HG03175 (cell line): ENCODE data around the gene IYD.
"Not testable (repeated sequence)": the region's sequence is repeated elsewhere in the genome, so short reads cannot be mapped to it uniquely, and the experiment has no call there.

Experiments
- ATAC-seq: cut with Tn5 transposase; IDR thresholded peaks from one replicate; pipeline ENCODE4 v1.9.1; 2021; ENCODE audit warnings: mild to moderate bottlenecking, moderate library complexity; ENCODE audit not compliant: unreplicated experiment

IYD gene

DNA sequence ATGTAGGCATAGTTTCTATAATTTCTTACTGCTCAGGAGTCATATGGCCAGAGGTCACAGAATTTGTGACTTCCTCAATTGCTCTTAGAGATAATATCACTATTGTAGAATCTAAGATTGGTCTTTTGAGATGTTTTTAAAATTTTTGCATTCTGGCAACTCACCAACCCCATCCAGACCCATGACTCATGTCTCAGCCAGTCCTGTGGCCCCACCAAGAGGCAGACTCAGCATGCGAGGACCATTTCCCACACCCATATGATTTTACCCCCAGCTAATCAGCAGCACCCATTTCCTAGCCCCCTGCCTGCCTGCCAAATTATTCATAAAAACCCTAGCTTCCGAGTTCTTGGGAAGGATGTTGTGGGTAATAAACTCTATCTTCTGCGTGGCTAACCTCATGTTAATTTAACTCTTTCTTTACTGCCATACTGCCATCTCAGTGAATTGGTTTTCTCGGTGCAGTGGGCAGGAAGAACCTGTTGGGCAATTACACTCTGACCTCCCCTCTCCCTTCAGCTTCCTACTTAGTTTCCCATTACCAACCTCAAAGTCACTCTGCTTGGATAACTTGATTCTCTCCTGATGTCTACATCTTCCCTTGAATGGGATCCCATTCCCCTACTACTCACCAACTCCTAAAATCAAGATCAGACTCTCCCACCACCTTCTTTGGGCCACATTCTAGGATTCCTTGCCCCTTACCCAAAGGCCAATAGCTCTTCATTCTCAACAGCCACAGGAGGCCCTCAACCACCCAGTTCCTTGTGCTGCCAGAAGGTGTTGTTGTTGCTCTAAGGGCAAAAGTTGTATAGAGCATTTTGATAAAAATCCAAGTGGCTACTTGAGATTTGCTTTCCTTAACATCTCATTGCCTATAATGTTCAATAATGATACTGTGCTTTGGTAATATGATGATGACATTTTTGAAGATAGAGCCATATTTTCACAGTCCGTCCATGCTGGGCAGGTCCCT is 16.2 kb upstream of the IYD start:
- ATAC-seq = no peak

DNA sequence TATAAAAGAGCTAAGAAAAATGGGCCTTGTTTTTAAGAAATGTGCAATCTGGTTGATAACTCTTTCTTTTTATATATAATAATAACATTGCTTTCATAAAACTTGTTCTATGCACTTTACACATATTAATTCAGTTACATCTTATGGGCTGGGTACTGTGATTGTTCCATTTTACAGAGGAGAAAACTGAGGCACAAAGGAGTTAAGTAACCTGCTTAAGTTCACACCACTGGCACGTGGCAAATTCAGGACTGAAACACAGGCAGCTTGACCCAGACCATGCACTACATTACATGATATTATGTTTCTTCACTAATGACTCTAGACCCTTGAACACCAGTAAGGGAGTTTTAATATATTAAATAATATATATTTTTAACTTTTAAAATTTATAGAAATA is 15.4 kb upstream of the IYD start:
- no peak for ATAC-seq

DNA sequence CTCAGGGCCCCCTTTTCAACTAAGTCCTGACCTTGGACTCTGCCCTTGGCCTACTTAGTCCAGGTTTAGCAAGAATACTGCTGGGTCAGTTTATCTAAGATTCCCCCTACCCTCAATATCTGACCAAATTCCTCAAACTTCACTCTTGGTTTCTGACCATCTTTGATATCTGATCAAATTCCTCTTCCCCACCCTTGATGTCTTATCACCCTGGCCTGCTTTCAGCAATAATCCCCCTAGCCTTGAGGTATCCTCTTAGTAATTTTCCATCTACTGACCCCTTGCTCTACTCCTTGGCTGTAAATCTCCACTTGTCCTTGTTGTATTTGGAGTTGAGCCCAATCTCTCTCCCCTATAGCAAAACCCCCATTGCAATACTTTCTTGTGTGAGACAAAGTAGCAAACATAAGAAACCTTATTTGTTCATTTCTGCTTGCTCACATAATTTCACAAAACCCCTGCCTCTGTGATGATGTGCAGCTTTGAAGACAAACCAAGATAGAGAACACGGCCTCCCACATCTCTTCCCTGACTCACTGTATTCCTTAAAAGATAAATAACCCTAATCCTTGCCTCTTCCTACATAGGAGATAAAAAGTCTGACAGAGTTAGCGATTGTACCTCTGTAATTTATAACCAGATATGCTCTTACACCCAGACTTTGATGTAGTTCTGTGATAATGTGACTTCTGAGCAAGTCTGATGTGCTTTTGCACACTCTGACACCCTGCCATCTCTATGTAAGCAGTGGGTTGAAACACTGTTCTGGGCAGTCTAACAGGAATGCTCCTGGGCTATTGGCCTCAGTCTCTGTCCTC is 13.8 kb upstream of the IYD start:
- ATAC-seq = no peak

DNA sequence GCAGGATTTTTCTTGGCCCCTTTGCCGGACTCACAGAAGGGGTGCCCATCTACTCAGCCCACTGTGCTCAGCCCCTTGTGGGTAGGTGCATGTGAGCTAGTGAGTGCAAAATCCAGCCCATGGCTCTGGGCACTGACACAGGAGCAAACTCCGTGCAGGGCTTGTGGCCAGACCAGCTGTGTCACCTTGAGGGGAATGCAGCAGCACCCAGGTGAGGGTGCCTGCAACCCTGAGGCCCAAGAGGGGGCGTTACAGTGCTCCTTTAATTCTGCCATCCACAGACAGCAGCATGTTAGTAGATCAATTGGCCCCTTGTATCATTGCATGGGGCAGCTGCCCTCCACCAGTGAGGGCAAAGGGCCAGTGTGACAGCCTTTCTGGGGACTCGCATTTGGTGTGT is 12.9 kb upstream of the IYD start:
- ATAC-seq = no peak

- no peak for ATAC-seq
Measured at GRCh38 chr6:150361876-150362275, 6.9 kb upstream of the IYD start.

DNA sequence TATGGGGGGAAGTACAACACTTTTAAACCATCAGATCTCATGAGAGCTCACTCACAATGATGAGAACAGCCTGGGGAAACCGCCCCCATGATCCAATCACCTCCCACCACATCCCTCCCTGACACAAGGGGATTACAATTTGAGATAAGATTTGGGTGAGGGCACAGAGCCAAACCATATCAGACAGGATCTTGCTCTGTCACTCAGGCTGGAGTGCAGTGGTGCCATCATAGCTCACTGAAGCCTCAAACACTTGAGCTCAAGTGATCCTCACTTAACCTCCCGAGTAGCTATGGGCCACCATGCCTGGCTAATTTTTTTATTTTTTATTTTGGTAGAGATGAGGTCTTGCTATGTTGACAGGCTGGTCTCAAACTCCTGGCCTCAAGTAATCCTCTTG is 5.1 kb upstream of the IYD start:
- ATAC-seq = no peak

- no peak for ATAC-seq
Measured at GRCh38 chr6:150366118-150366778, 2.6 kb upstream of the IYD start.

DNA sequence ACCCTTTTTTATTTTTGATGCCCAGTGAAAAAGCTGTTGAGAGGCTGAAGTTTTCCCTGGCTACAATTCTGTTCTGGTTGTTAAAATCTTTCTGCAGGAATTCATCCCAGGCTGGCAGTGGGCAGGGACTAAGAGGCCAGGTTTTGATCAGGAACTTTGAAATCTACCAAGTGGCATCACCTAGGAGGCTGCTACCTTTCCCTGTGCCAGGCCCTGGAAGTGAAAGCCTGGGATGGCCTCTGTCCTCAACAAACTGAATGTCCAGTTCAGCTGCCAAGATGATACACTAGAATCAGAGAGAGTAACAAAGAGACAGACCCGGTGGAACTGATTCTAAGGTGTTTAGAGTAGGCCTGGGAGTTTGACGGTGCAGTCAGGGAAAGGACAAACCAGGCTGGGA is 596 bp downstream of the IYD start:
- no peak for ATAC-seq

DNA sequence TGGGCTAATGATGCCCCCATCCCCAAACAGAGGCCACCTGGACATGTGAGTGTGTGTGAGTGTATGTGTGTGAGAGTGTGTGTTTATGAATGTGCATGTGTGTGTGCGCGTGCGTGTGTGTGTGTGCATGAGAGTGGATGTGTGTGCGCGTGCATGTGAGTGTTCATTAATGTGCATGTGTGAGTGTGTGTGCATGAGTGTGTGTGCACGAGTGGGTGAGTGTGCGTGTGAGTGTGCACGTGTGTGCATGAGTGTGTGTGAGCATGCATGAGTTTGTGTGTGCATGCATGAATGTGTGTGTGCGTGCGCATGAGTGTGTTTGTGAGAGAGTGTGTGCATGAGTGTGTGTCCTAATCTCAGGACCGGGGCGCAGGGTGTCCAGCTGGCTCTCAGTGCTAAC is 1.3 kb downstream of the IYD start:
- no peak for ATAC-seq

GRCh38 chr6:150371356-150371755 is 2.5 kb downstream of the IYD start:
- no peak for ATAC-seq

GRCh38 chr6:150372051-150372450 is 3.2 kb downstream of the IYD start:
- ATAC-seq = no peak

DNA sequence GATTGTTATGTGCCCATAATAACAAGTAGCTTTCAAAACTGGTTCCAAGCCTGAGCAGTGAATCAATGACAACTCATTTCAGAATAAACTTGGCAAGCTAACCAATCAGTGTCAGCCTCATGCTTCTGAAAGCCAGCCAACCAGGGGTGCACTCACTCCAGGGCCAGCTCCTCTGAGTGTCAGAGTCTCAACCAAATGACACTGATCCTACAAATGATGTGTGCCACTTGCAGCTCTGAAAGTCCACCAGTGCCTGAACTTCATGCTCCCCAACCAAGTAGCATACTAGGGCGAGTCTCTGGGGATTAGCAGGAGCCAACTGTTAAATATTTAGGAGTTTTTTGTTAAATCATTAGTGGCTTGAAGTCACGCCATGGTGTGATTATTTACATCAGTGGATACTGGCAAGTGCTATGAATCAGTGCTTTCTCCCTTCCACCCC is 4.5 kb downstream of the IYD start:
- no peak for ATAC-seq

DNA sequence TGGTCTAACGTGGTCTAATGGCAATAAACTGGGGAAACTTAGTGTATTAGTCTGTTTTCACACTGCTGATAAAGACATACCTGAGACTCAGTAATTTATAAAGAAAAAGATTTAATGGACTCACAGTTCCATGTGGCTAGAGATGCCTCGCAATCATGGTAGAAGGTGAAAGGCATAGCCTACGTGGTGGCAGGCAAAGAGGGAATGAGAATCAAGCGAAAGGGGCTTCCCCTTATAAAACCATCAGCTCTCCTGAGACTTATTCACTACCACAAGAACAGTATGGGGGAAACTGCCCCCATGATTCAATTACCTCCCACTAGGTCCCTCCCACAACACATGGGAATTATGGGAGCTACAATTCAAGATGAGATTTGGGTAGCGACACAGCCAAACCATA is 5.5 kb downstream of the IYD start:
- ATAC-seq = not testable (repeated sequence)

DNA sequence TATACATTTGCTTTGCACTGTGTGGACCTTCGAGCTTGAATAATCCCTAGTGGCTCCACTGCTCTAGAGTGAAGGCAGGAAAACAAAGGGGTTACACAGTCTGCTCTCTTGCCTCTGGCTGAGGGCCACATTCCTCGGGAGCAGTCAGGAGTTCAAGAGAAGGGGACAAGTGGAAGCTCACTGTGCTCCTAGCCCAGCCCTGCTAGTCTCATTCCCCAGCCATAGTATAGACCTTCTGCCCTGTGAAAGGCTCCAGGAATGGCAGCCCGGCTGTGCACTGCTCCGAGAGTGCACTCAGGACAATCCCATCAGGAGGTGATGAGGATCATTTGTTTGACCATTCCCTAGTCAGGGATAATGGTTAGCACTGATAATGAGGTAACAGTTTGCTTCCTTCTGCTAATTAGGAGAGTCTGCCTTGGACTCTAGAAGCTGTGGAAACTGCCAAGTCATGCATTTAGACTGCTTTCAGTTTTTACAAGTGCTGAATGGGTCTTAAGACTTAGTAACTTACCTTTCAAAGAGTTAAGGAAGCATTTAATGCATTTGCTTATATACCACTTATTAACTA is 8.5 kb downstream of the IYD start:
- no peak for ATAC-seq

DNA sequence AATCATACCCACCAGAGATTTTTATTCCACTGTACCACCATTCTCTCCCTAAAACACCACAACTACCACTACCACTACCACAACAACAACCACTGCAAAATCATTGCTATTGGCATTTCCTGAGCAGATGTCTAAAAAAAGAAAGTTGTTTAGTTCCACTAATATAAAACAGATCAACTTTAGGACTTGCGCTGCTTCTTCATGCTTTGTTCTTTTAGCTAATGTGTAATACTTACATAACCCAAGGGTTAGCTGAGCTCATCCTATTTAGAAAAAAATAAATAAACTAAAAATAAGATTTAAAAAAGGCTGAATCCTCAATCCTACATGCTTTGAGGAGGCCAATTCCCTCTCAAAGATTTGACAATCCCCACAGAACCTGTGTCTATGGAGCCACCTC is 11.4 kb downstream of the IYD start:
- ATAC-seq = no peak

DNA sequence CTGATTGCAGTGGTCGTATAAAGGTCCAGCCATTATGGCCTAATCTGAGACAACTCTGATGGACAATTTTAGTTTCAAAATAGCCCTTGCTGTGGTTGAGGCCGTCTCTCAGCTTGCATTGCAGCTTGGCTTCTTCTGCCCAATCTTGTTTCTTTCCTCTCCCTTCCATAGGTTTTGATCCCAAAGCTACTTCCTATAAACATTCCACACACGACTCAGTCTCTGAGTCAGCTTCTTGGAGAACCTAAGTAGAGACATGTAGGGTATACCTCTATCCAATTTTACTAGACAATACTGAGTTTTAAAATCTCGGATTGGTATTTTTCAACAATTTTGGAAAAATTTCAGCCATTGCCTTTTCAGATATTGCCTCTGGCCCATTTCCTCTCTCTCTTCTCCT is 13.4 kb downstream of the IYD start:
- no peak for ATAC-seq

- no peak for ATAC-seq
Measured at GRCh38 chr6:150391414-150391813, 22.6 kb downstream of the IYD start.

- no peak for ATAC-seq
Measured at GRCh38 chr6:150391890-150392289, 23.1 kb downstream of the IYD start.

DNA sequence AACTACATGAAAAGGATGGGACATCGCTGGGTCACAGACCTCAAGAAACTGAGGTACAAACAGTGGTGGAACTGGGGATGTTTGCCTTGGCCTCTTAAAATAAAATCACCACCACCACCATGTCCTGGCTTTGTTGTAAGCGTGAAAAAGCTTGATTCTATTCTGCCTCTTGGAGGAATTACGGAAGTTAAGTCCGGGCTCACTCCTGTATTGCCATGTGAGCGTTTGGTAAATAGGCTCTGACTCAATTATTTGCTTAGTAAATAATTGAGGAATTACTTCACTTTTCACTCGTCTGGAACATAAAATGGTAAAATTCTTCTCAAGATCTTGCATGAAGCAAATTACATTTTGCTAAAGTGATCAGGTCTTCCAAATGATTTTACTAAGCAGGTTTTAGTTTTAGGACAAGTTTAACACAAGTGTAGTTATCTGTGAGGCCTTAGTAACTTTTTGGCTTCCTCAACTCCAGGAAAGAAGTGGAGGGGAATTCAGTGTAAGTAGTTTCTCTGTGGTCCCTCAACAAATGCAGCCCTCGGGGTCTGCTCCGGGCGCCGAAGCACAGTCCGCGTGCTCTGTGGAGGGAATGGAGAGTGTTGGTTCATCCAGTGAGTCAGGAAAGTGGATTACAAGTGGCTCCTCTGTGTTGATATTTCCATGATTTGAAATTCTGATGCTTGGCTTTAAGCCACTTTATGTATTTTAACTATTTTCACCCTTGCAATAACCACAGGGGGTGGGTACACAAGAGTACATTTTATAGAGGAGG is 23.8 kb downstream of the IYD start:
- no peak for ATAC-seq
